Bronchial epithelial cell (primary cell): ENCODE data around the gene SGF29. TPM values are rescaled to one million over a fixed set of nuclear protein-coding genes. Genes with fewer than 3 reads are reported as not detected.
"Not testable (repeated sequence)": the region's sequence is repeated elsewhere in the genome, so short reads cannot be mapped to it uniquely, and the experiment has no call there.

Source experiments
- DNase-seq: peaks from one replicate; pipeline ENCODE4 v3.0.0-alpha.2; 2010; ENCODE audit warnings: low read depth
- FAIRE-seq: peaks from 2 replicates; lab custom pipeline; 2011; peaks lifted over from hg19 to GRCh38; lab: Jason Lieb, UNC
- H3K27me3 ChIP-seq: 2 replicates; pipeline ENCODE4 v1.5.1; 2011; ENCODE audit warnings: low read length; ENCODE audit not compliant: control insufficient read depth, insufficient read depth
- H3K36me3 ChIP-seq: 2 replicates; pipeline ENCODE4 v1.5.1; 2011; ENCODE audit warnings: low read length; ENCODE audit not compliant: control insufficient read depth, insufficient read depth
- H3K4me3 ChIP-seq: 2 replicates; pipeline ENCODE4 v1.5.1; 2011; ENCODE audit warnings: mild to moderate bottlenecking, low read depth, low read length, control low read depth
- total RNA-seq: library from RNA; depleted of rRNA; stranded (reverse); fragments of >200 nt; gene quantifications from 2 replicates; pipeline ENCODE4 v1.2.1, GENCODE V29; 2014

SGF29 gene
- total RNA-seq, 1 donor from 2014 or later, result 10.0 TPM

DNA sequence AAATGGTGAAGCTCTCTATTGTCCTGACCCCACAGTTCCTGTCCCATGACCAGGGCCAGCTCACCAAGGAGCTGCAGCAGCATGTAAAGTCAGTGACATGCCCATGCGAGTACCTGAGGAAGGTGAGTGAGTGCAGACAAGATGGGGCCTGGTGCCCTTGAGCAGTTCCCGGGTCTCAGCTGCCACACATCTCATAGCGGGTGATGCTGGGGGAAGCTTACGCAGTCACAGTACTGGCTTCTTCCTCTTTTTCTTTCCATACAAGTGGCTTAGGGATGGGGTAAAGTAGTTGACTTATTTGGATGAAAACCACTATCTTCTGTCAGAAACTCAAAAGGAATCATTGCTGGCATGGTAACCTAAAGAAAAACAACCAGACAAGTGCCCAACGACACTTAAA, 84.6 kb downstream of the SGF29 start:
- not testable (repeated sequence) for H3K36me3 ChIP-seq, H3K27me3 ChIP-seq, FAIRE-seq, H3K4me3 ChIP-seq
- DNase-seq, result peak; percentile 83

DNA sequence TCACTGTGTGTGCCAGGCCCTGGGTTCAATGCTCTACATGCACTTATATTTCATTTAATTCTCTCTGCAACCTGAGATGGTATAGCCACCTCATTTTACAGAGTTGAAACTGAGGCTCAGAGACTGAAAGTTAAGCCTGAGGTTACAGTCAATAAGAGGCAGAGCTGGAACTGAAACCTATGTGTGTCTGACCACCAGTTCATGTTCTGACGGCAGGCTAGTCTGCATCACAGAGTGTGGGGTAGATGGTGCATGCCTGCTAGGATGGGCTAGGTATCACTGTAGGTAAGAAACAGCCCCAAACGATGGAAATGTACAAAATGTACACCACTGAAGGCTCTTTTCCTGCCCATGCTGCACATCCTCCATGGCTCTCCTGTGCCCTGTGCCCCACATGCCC, 86.2 kb downstream of the SGF29 start:
- FAIRE-seq, H3K4me3 ChIP-seq, DNase-seq, H3K36me3 ChIP-seq, H3K27me3 ChIP-seq: not testable (repeated sequence)

Other genes with a start within 250 kb of the SGF29 start
- gene NPIPB6, start 190.4 kb upstream of the SGF29 start, total RNA-seq, result 0.79 and 1.9 TPM in 2 replicates
- 87.2 and 132 TPM in 2 replicates for gene EIF3CL, start 150.1 kb upstream of the SGF29 start, total RNA-seq
- gene NPIPB7, start 81.6 kb upstream of the SGF29 start, total RNA-seq, result not detected in 2 replicates
- gene CLN3, start 61.8 kb upstream of the SGF29 start, total RNA-seq, result 9.5 and 11.6 TPM in 2 replicates
- not detected in 2 replicates for gene APOBR, start 59.3 kb upstream of the SGF29 start, total RNA-seq
- not detected in 2 replicates for gene IL27, start 47.1 kb upstream of the SGF29 start, total RNA-seq
- 65.3 and 163 TPM in 2 replicates for gene NUPR1, start 14.9 kb upstream of the SGF29 start, total RNA-seq
- 0.51 TPM in 1 of 2 replicates, not detected in the other for gene SULT1A2, start 43.1 kb downstream of the SGF29 start, total RNA-seq
- 5.0 and 6.3 TPM in 2 replicates for gene SULT1A1, start 56.1 kb downstream of the SGF29 start, total RNA-seq
- gene NPIPB8, start 84.1 kb downstream of the SGF29 start, total RNA-seq, result not detected in 2 replicates
- gene EIF3C, start 157.5 kb downstream of the SGF29 start, total RNA-seq, result 175 and 180 TPM in 2 replicates
- gene NPIPB9, start 197.9 kb downstream of the SGF29 start, total RNA-seq, result 0.77 and 1.6 TPM in 2 replicates